Tibial nerve (tissue), 4 donors: ENCODE results near the gene ABR.

Experiments
- CTCF ChIP-seq, 5 experiments: fragments of 200-600 bp in 3 of 5; fragments of 450-650 bp in 2 of 5; sonication (generic) in 3 of 5; IDR thresholded peaks; one replicate each; pipeline ENCODE4 v1.5.1; 2016 to 2019; ENCODE audit warnings: antibody characterized with exemption in 5 of 5, mild to moderate bottlenecking in 3 of 5, moderate library complexity in 2 of 5
- EP300 ChIP-seq, 2 donors: sonication (generic); formaldehyde crosslinking; IDR thresholded peaks; one replicate each; pipeline ENCODE4 v1.6.1; 2017; ENCODE audit warnings: antibody characterized with exemption in 2 of 2, mild to moderate bottlenecking in 1 of 2
- POLR2A ChIP-seq, 2 donors: fragments of 450-650 bp; IDR thresholded peaks; one replicate each; pipeline ENCODE4 v1.6.1; 2017; ENCODE audit warnings: antibody characterized with exemption in 2 of 2, mild to moderate bottlenecking in 2 of 2, moderate library complexity in 2 of 2

GRCh38 chr17:1169929-1170312, 9.9 kb downstream of the ABR start:
- no peak for TF ChIP-seq CTCF (IDR thresholded peaks at IDR 0.05)
- TF ChIP-seq EP300 (IDR thresholded peaks at IDR 0.05), result no peak
- TF ChIP-seq POLR2A (IDR thresholded peaks at IDR 0.05), result no peak
